Activated CD4-positive, alpha-beta T cell treated with anti-CD3 and anti-CD28 coated beads for 36 hours (primary cell): Measurements from ENCODE around the gene CAMSAP1. TPM values are rescaled to one million over a fixed set of nuclear protein-coding genes. Genes with fewer than 3 reads are reported as not detected.

ENCODE experiments used
- ATAC-seq: fragments of 200-7000 bp; cut with Tn5 transposase; one replicate; pipeline ENCODE4 v1.10.0; 2021; ENCODE audit warnings: mild to moderate bottlenecking, moderate library complexity
- CTCF ChIA-PET: fragments of 350-600 bp; sonication (Branson Sonifier 250); formaldehyde crosslinking; loops from one replicate; lab custom pipeline; 2021; ENCODE audit warnings: antibody characterized with exemption; lab: Charles Lee
- POLR2A ChIA-PET: fragments of 350-600 bp; sonication (Branson Sonifier 250); formaldehyde crosslinking; loops from one replicate; lab custom pipeline; 2021; ENCODE audit warnings: antibody characterized with exemption, inconsistent platforms; lab: Charles Lee
- DNase-seq: peaks from one replicate; pipeline ENCODE4 v3.0.0-alpha.2; 2020
- H3K27ac Mint-ChIP-seq: one replicate; pipeline ENCODE4 v1.8.0; 2021; ENCODE audit warnings: mixed read lengths
- H3K27me3 Mint-ChIP-seq: one replicate; pipeline ENCODE4 v1.8.0; 2021; ENCODE audit warnings: mixed read lengths
- H3K36me3 Mint-ChIP-seq: one replicate; pipeline ENCODE4 v1.8.0; 2021; ENCODE audit warnings: low read depth, mixed read lengths
- H3K4me1 Mint-ChIP-seq: one replicate; pipeline ENCODE4 v1.8.0; 2021; ENCODE audit warnings: mixed read lengths
- H3K4me3 Mint-ChIP-seq: one replicate; pipeline ENCODE4 v1.8.0; 2021; ENCODE audit warnings: mild to moderate bottlenecking, moderate library complexity, mixed read lengths
- H3K9me3 Mint-ChIP-seq: one replicate; pipeline ENCODE4 v1.8.0; 2021; ENCODE audit warnings: low read depth, mixed read lengths
- intact Hi-C, 2 experiments: fragments of 100-400 bp; cut with DNase I in 1 of 2; cut with micrococcal nuclease in 1 of 2; formaldehyde crosslinking; loops; one replicate each; pipeline versions ENCODE4 v1.14.2 to v1.15.1; 2022 to 2024; cut with DNase I, micrococcal nuclease
- total RNA-seq, 2 experiments: library from RNA; stranded (reverse); gene quantifications; one replicate each; pipeline ENCODE4 v1.2.3, GENCODE V29; 2021

Gene CAMSAP1
- total RNA-seq, 2 experiments from 2014 or later = 31.2 to 33.4 TPM

DNA sequence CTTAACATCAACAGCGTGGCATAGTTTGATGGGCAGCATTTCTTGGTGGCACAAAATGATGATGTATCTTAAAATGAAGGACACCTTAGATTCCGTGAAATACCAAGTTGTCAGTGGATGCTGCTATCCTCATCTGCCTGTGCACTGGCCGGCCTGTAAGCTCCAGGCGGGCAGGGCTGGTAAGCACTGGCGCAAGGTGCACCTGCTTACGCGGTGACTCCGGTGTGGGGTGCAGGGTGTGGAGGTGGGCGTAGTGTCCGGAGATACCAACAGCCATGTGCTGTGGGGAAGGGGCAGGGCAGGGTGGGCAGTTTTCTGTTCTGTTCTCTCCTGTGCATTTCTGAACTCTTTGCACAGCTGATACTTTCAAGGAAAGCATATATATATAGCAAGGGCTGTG lies 103.9 kb downstream of the CAMSAP1 start:
- POLR2A ChIA-PET = no interaction called here
- H3K27me3 Mint-ChIP-seq = no peaks in the 10 kb centered on the region
- ATAC-seq (no peak), DNase-seq (no peak)
- intact Hi-C loops = no loop called here
- H3K4me1 Mint-ChIP-seq = no peaks in the 10 kb centered on the region
- H3K36me3 Mint-ChIP-seq = no peaks in the 10 kb centered on the region
- no peak overlapping the region for H3K4me3 Mint-ChIP-seq
- CTCF ChIA-PET = no interaction called here
- no peak overlapping the region for H3K27ac Mint-ChIP-seq
- no peaks in the 10 kb centered on the region for H3K9me3 Mint-ChIP-seq

DNA sequence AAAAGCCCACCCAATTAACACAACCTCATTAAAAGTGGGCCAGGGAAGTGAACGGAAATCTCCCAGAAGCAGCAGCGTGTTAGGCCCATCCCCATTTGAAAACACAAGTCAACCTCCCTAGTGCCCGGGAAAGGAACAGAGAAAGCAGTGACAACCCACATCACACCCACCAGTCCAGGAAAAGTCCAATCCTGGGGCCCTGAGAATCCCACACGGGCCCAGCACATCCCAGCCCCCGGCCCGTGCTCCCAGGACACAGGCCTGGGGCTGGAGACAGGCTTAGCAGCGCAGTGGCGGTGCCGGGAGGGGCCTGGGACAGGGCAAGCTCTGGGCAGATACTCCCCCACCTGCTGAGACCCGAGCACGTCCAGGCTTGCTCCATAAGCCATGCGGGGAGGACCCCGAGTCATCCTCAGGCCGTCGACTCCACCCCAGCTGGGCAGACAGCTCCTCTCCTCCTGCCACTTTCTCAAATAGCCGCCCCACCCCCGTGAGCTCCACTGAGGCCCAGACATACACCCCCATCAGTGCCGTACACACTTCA lies 104.4 kb downstream of the CAMSAP1 start:
- ATAC-seq (no peak), DNase-seq (no peak)
- no peak overlapping the region for H3K4me3 Mint-ChIP-seq
- intact Hi-C loops = no loop called here
- H3K9me3 Mint-ChIP-seq = no peaks in the 10 kb centered on the region
- H3K4me1 Mint-ChIP-seq = no peaks in the 10 kb centered on the region
- POLR2A ChIA-PET = no interaction called here
- no peaks in the 10 kb centered on the region for H3K36me3 Mint-ChIP-seq
- no peak overlapping the region for H3K27ac Mint-ChIP-seq
- CTCF ChIA-PET = no interaction called here
- no peaks in the 10 kb centered on the region for H3K27me3 Mint-ChIP-seq

DNA sequence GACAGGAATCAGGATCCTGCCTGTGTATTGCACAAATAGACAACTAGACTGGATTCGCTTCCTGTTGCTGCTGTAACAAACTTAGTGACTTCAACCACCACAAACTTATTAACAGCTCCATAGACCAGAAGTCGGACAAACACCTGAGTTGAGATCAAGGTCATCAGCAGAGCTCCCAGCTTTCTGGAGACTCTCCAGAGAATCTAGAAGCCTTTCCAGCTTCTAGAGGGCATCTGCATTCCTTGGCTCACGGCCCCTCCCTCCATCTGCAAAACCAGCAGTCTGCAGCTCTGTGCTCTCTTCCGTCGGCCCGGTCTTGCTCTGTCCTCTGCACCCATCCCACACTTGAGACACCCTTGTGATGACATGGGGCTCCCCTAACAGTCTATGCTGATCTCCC lies 106.3 kb downstream of the CAMSAP1 start:
- Mint-ChIP-seq H3K27ac (no peak overlapping the region), H3K27me3 (no peaks in the 10 kb centered on the region), H3K4me3 (no peak overlapping the region), H3K36me3 (no peaks in the 10 kb centered on the region), H3K9me3 (no peaks in the 10 kb centered on the region), H3K4me1 (no peaks in the 10 kb centered on the region)
- ChIA-PET CTCF (no interaction called here), POLR2A (no interaction called here)
- ATAC-seq (no peak), DNase-seq (no peak)
- intact Hi-C loops = no loop called here

DNA sequence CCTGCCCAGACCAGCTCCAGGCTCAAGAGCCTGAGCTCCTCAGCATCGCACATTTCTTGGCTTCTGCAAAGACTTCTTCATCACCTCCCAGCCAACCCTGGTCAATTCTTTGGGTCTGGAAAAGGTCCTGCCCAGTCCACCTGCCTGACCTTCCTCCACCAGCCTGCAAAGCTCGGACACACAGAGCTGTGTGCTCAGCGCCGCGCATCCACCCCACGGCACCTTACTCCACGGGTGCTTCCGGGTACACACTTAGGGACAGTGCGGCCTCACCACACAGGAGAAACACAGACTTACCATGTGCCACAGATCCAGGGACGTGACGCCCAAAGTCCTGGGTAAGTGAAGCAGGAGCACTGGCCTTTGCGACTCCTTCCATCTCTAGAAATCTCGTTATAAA lies 108.1 kb downstream of the CAMSAP1 start:
- no peak for ATAC-seq

DNA sequence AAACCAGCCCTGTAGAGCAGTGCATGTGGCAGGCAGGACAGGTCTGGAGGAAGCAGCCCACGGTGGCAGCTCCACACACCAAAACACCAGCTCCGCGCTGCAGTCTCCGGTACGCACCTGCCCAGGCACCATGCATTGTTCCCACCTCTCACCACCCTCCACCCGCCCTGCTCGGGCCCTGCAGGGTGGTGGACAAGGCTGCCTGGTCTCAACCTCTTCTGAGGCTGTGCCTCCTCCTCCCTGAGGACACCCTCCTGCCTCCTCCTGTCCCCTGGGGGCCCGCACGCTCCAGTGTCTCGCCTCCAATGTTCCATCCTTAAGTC lies 109.1 kb downstream of the CAMSAP1 start:
- ATAC-seq (no peak), DNase-seq (no peak)
- ChIA-PET CTCF (no interaction called here), POLR2A (no interaction called here)
- Mint-ChIP-seq H3K9me3 (no peaks in the 10 kb centered on the region), H3K36me3 (no peaks in the 10 kb centered on the region), H3K27ac (no peak overlapping the region), H3K27me3 (no peaks in the 10 kb centered on the region), H3K4me3 (no peak overlapping the region), H3K4me1 (no peaks in the 10 kb centered on the region)
- intact Hi-C loops = loop anchor here (5.0 to 10.0 kb wide), 2 partner anchors 164 to 327 kb away; partner anchors contain the start of gene UBAC1 (in 1 of the 2)

More for the DNA sequence above, 108.1 kb downstream of the CAMSAP1 start:
- ChIA-PET CTCF (no interaction called here), POLR2A (no interaction called here)
- Mint-ChIP-seq H3K9me3 (no peaks in the 10 kb centered on the region), H3K4me1 (no peaks in the 10 kb centered on the region), H3K27ac (no peak overlapping the region), H3K4me3 (no peak overlapping the region), H3K36me3 (no peaks in the 10 kb centered on the region), H3K27me3 (no peaks in the 10 kb centered on the region)
- DNase-seq = no peak
- intact Hi-C loops = loop anchor here (5.0 to 10.0 kb wide), 2 partner anchors 163 to 326 kb away; partner anchors contain the start of gene UBAC1 (in 1 of the 2)

DNA sequence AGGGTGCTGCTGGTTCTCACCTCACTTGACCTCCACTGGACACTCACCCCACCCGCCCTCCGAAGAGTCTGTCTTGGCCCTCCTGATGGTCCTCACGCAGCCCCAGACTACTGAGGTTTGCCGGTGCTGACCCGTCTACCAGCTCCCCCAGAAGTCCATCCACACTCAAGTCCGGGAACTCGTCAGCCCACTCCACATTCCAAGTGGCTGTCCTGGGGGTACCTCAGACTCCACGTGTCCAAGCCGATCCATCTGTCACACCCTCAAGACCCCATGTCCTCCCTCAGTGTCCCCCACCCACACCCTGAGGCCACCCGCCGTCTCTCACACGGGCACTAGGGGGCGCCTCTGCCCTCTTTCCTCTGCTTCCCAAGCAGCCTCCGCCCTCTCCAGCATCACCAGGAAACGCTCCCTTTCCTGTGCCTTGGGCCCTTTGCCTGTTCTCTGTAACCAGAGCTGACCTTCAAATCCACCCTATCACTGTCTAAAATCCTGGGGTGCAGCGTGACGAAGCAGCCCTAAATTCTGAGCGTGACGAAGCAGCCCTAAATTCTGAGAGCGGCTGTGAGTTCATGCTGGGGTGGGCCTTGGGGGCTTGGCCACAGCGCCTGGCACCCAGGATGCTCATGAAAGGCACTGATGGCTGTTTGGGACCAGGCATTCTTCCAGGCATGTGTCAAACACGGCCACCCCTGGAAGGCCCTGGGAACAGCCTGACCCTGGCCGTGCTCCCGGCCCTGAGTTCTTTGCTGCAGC lies 109.7 kb downstream of the CAMSAP1 start:
- peak; percentile 57 for DNase-seq
- Mint-ChIP-seq H3K27me3 (no peaks in the 10 kb centered on the region), H3K4me3 (no peak overlapping the region), H3K27ac (no peak overlapping the region), H3K4me1 (no peaks in the 10 kb centered on the region), H3K9me3 (no peaks in the 10 kb centered on the region), H3K36me3 (no peaks in the 10 kb centered on the region)
- POLR2A ChIA-PET = no interaction called here
- CTCF ChIA-PET = no interaction called here
- no peak for ATAC-seq
- intact Hi-C loops = loop anchor here (2.0 to 10.0 kb wide), 3 partner anchors 165 to 327 kb away; partner anchors contain the start of gene UBAC1 (in 1 of the 2)

DNA sequence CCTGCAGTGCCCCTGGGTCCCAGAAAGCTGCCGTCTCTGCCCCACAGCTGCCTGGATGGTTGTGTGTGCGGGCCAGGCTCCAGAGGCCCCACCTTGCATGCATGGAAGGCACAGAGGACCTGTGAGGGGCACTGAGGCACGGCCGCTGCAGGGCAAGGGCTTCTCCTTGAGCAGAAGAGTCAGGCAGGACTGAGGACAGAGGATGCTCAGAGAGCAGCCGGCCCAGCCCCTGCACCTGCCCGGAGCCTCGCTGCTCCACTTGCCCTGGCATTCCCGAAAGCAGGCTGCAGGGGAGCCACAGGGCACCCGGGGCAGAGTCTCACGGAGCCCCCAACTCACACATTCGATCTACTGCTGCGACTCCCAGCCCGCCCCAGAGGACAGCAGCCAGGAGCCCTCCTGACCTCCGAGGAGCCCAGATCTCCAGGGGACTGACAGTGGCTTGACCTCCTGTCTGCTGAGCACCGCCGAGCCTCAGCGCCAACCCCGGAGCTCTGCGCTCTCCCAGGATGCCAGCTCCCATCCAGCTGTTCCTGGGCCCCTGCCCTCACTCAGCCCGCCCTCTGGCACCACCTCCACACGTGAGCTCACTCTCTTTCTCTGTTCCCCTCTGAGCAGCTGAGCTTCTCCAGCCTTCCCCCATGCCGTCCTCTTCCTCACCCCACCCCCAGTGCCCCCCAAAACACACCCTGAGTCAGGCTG lies 110.4 kb downstream of the CAMSAP1 start:
- H3K9me3 Mint-ChIP-seq = no peaks in the 10 kb centered on the region
- no peak overlapping the region for H3K27ac Mint-ChIP-seq
- ATAC-seq (no peak), DNase-seq (no peak)
- no peak overlapping the region for H3K4me3 Mint-ChIP-seq
- intact Hi-C loops = loop anchor here (2.0 to 10.0 kb wide), 3 partner anchors 165 to 328 kb away; partner anchors contain the start of gene UBAC1 (in 1 of the 2)
- no peaks in the 10 kb centered on the region for H3K4me1 Mint-ChIP-seq
- no peaks in the 10 kb centered on the region for H3K36me3 Mint-ChIP-seq
- ChIA-PET CTCF (interaction anchor here (0.6 kb wide), 1 partner anchor 930 kb away, joined by 4 read pairs; no protein-coding TSS in a partner anchor), POLR2A (no interaction called here)
- H3K27me3 Mint-ChIP-seq = no peaks in the 10 kb centered on the region

DNA sequence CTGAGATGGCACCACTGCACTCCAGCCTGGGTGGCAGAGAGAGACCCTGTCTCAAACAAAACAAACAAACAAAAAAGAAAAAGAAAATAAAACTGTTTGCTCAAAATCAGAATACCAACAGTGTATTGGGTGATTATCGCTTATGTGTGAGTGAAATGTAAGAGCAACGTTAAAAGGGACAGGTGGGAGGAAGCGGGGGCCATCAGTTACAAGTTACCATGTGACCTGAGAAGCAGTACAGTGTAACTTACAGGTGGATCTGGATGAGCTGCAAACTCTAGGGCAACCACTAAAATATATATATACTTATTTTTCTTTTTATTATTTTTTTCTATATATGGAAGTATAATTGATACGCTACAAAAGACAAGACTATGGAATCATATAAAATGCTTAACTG lies 112.0 kb downstream of the CAMSAP1 start:
- ChIA-PET CTCF (no interaction called here), POLR2A (no interaction called here)
- ATAC-seq (no peak), DNase-seq (no peak)
- intact Hi-C loops = loop anchor here (5.0 to 10.0 kb wide), 2 partner anchors 167 to 329 kb away; partner anchors contain the start of gene UBAC1 (in 1 of the 2)
- H3K4me1 Mint-ChIP-seq = no peaks in the 10 kb centered on the region
- no peaks in the 10 kb centered on the region for H3K9me3 Mint-ChIP-seq
- H3K27ac Mint-ChIP-seq = no peak overlapping the region
- H3K27me3 Mint-ChIP-seq = no peaks in the 10 kb centered on the region
- no peak overlapping the region for H3K4me3 Mint-ChIP-seq
- no peaks in the 10 kb centered on the region for H3K36me3 Mint-ChIP-seq

DNA sequence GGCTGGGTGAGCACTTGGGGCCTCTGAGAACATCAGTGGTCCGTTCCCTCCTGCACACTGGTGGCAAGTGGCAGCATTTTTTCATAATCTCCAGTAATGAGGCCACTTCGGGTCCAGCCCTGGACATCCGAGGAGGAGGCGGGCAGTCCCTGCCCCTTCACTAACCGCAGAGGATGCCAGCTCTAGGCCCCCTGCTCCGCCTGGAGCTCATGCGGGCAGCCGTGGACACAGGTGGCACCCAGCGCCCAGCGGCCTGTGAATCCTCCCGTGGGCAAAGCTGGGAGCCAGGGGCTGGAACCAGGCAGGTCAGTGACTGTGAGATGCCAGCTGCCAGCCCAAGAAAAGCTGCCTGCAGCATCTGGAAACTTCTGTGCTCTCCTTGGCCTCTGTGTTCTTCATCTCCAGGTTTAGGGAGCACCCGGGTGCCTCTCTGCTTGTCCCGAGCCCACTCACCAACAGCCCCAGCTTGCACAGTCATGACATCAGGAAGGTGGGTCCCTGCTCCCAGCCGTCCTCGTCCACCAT lies 112.9 kb downstream of the CAMSAP1 start:
- DNase-seq (no peak), ATAC-seq (no peak)
- Mint-ChIP-seq H3K27me3 (no peaks in the 10 kb centered on the region), H3K36me3 (no peaks in the 10 kb centered on the region), H3K9me3 (no peaks in the 10 kb centered on the region), H3K4me3 (no peak overlapping the region), H3K4me1 (no peaks in the 10 kb centered on the region), H3K27ac (no peak overlapping the region)
- intact Hi-C loops = loop anchor here in 1 of 2 experiments (10.0 kb wide), 1 partner anchor 330 kb away; no protein-coding TSS in a partner anchor
- POLR2A ChIA-PET = no interaction called here
- CTCF ChIA-PET = no interaction called here

DNA sequence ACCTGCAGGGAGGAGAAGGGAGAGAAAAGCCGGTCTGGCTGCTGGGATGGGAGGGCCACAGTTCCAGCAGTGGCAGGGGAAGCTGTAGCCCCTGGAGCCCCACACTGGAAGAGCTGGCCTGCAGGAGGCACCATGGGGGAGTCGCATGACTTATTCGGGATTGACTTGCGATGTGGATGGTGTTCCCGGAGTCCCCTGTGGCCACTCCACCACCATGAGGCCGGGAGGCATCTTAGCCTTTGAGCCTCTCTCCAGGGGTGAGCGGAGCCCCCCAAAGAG lies 113.3 kb downstream of the CAMSAP1 start:
- no peaks in the 10 kb centered on the region for H3K9me3 Mint-ChIP-seq
- no peaks in the 10 kb centered on the region for H3K36me3 Mint-ChIP-seq
- intact Hi-C loops = loop anchor here in 1 of 2 experiments (10.0 kb wide), 1 partner anchor 331 kb away; no protein-coding TSS in a partner anchor
- ChIA-PET POLR2A (no interaction called here), CTCF (no interaction called here)
- H3K4me1 Mint-ChIP-seq = no peaks in the 10 kb centered on the region
- H3K4me3 Mint-ChIP-seq = no peak overlapping the region
- no peaks in the 10 kb centered on the region for H3K27me3 Mint-ChIP-seq
- DNase-seq (no peak), ATAC-seq (no peak)
- no peak overlapping the region for H3K27ac Mint-ChIP-seq

DNA sequence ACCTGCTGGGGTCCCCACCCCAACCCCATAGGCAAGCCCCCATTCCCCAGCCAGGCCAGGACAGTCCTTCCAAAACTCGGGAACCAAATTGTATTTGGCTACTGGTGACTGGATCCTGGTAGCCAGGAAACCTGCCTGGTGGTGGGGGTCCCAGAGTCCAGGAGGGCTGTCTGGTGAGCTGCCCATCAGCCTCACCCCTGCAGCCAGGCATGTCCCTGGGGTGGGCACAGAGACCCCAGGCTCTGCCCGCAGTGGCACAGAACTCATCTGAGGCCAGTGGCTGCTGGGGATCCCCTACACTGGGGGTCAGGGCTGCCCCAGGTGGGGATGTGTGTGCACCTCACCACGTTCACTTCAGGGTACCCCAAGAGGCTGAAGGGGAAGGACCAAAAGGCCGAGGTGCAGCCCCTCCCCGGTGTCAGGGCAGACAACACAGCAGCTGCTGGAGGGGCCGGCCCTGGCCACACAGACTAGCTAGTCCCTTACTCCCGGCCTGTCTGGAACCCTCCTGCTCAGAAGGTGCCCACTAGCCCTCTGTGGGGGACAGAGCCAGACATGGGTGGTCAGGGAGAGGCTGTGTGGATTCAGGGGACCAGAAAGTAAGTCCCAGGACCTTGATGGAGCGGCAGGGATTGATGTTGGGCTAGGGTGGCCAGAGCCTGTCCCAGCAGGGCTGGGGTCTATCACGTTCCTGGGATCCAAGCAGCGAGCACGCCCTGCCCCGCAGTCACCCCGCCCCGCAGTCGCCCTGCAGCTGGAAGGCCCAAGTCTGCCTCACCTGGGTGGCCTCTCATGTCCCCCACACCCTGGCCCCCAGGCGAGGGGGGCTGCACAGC lies 113.9 kb downstream of the CAMSAP1 start:
- no peak overlapping the region for H3K27ac Mint-ChIP-seq
- intact Hi-C loops = loop anchor here in 1 of 2 experiments (10.0 kb wide), 1 partner anchor 331 kb away; no protein-coding TSS in a partner anchor
- CTCF ChIA-PET = no interaction called here
- ATAC-seq = no peak
- POLR2A ChIA-PET = no interaction called here
- H3K4me1 Mint-ChIP-seq = no peaks in the 10 kb centered on the region
- no peak for DNase-seq
- no peaks in the 10 kb centered on the region for H3K36me3 Mint-ChIP-seq
- no peak overlapping the region for H3K4me3 Mint-ChIP-seq
- H3K27me3 Mint-ChIP-seq = no peaks in the 10 kb centered on the region
- H3K9me3 Mint-ChIP-seq = no peaks in the 10 kb centered on the region
